Fibroblast of skin of left biceps (primary cell): ENCODE results near the gene CHIA.

Experiments used
- DNase-seq, 2 experiments: peaks; one replicate each; pipeline ENCODE4 v3.0.0-alpha.2; 2013; ENCODE audit warnings: low read depth in 2 of 2

The CHIA gene

GRCh38 chr1:111366256-111366655, 75.6 kb downstream of the CHIA start:
- DNase-seq, result no peak

GRCh38 chr1:111369177-111369576, 78.5 kb downstream of the CHIA start:
- no peak for DNase-seq

- no peak for DNase-seq
Measured at GRCh38 chr1:111369645-111370044, 79.0 kb downstream of the CHIA start.
